NCI-H187 (cell line): ENCODE data around the gene CCL27.

Experiments used
- DNase-seq, 2 experiments: peaks; one replicate each; lab custom pipeline; 2025; lab: John Stamatoyannopoulos, UW

The CCL27 gene

DNA sequence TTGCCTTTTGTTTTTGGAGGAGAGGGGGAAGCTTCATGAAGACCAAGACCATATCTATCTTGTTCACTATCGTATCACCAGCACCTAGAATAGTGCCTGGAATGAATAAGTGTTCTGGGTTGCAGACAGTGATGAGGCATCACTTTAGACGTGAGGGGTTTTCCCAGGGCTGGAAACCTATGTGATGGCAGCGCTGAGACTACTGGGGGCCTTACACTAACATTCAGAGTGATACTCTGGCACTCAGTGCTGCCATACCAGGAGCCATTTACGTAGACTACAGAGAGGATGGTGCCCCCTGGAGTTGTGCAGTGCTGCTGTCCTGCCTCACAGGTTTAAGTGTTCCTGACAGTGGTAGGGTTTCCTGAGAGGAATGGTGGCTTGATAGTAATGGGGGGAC is 21.7 kb upstream of the CCL27 start:
- DNase-seq, result no peak

DNA sequence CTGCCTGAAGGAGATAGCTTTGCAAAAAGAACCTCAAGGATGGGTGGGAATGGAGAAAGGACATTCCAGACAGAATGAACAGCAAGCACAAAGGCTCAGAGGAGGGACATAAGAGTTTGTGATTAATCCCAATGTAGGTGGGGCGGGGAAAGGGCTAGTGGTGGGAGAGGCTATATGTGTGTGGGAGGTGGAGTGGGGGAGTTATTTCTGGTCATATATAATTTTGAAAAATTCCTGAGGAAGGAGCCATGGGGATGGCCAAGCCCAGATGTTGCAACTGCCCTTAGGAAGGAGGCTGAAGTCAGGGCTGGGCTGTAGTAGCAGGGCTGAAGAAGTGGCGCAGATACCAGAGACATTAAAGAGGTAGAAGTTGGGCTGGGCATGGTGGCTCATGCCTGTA is 13.4 kb upstream of the CCL27 start:
- no peak for DNase-seq

DNA sequence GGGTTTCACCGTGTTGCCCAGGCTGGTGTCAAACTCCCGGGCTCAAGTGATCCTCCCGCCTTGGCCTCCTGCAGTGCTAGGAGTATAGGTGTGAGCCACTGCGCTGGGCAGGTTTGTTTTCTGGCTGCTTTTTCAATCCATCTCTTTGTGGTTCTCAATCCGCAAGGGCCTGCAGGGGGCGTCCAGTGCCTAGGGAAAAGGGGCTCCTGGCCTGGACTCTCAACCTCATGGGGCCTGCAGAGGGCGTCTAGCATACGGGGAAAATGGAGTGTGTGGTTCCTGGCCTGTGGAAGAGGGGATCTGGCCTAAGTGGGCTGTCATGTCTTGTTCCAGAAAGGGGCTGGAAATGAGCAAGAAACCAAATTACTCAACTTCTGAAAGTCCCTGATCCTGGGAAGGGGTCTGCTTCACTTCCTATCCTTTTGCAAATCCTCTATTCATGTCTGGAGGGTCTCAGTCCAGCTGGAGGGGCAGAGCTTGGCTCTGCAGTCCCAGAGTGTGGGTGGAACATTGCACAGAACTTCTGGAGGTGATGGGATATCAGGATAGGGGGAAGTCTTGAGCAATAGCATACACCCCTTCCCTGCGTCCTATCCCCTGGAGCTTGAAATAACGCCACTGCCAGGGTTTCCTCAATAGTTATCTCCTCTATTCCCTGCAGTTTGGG is 12.7 kb upstream of the CCL27 start:
- DNase-seq, result peak in 1 of 2 experiments; percentile 27

- no peak for DNase-seq
Measured at GRCh38 chr9:34674440-34674839, 12.0 kb upstream of the CCL27 start.

- no peak for DNase-seq
Measured at GRCh38 chr9:34671307-34671706, 8.8 kb upstream of the CCL27 start.

GRCh38 chr9:34669809-34670562 is 7.5 kb upstream of the CCL27 start:
- no peak for DNase-seq

DNA sequence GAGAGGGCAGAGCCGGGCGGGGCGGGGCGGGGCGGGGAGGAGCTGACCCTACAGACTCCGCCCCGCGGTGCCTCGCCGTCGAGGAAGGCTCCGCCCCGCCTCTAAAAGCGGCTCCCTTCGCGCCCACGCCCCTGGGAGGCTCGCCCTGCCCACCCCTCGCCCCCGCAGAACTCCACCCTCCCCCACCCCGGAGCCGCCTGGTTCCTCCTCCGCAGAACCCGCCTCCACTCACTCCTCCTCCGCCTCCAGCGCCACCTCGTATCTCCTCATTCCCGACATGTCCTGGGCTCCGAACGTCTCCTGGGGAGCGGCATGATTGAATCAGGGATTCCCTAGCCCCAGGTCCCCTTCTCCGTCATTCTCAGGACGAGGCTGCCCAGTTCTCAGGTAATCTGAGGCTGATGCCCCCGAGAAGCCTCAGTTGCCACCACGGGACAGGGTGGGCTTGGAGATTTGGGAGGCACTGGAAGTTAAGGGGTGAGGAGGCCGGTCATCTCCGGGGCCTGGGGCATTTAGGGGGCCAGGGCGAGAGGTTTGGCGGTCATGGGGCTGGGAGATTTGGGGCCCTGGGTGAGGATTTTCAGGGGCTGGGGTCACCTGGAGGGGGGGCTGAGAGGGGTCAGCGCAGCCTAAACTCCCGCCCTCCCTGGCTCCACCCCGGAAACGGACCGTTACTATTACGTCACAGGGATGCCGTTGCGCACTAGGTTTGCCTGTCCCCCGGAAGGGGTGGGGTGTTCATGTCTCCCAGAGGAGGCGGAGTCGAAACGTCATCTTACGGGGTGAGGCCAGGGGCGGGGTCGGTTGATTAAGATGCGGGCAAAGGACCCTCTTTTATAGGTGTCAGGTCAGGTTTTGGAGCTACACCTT is 3.2 kb upstream of the CCL27 start:
- peak; percentile 55 to 84 for DNase-seq

DNA sequence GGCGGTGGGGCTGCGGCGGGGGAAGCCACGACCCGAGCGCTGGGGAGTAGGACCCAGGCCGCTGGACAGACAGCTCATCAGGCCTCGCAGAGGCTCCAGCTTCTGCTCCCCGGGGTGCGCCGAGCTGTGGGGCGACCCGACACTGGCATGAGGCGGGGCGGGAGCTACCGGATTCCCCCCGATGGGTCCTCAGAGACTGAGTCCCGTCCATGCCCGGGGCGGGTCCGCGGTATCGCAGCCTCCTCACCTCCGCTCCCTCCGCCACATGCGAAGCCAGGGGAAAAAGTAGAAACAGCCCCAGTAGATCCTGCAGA is 2.6 kb upstream of the CCL27 start:
- DNase-seq, result no peak

GRCh38 chr9:34664281-34665066 is 2.0 kb upstream of the CCL27 start:
- DNase-seq, result no peak

GRCh38 chr9:34663303-34663605 is 797 bp upstream of the CCL27 start:
- DNase-seq, result no peak

DNA sequence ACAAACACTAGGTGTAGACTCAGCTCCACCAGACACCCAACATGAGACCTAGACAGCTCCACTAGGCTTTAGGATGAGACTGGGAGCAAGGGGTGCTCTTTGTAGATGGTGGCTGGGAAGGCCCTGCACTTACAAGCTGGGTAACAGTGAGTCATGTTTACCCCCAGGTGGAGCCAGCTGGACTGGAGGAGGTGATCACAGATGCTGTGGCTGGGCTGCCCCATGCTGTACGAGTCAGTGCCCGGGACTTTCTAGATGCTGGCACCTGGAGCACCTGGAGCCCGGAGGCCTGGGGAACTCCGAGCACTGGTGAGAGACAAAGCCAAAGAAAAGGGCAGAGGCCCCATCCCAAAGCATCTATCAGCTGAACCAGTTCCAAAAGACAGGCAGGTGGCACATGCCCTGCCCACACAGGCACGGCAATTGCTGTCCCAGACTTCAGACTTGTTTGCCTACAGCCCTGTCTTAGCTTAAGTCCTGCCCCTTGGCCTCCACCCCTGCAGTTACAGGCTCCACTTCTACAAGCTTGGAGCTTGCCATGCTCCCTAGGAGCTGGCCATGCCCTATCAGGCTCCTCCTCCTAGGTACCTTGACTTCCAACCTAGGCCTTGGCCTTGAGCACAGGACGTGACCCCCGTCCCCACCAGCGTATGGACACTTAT is 2.7 kb downstream of the CCL27 start:
- no peak for DNase-seq

DNA sequence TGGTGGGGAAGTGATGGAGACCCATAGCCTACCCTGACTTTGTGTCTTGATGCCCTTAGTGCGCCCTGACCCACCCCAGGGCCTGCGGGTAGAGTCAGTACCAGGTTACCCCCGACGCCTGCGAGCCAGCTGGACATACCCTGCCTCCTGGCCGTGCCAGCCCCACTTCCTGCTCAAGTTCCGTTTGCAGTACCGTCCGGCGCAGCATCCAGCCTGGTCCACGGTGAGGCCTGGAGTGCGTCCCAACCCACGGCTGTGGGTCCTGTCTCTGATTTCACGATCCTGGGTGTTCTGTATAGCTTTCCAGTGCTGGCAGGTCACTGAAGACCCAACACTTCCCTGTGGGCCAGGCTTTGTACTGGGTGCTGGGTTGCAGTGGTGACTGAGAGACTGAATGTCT is 4.0 kb downstream of the CCL27 start:
- DNase-seq, result no peak

DNA sequence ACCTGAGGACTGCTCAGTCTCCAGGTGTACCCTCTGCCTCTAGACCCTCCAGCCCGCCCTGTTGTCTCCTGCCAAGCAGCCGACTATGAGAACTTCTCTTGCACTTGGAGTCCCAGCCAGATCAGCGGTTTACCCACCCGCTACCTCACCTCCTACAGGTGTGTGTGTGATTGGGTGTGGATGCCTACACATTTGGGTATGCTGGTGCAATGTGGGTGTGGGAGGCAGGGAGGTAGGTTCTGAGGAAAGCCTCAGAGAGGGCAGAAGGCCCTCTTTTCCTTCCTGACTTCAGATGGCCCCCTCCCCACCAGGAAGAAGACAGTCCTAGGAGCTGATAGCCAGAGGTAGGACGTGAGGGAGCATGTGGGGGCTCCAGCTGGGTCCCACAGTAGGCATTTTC is 5.5 kb downstream of the CCL27 start:
- DNase-seq, result no peak

GRCh38 chr9:34655394-34655793 is 7.1 kb downstream of the CCL27 start:
- DNase-seq, result no peak

- DNase-seq, result no peak
Measured at GRCh38 chr9:34654323-34655051, 8.0 kb downstream of the CCL27 start.

- no peak for DNase-seq
Measured at GRCh38 chr9:34653151-34654072, 9.0 kb downstream of the CCL27 start.

DNA sequence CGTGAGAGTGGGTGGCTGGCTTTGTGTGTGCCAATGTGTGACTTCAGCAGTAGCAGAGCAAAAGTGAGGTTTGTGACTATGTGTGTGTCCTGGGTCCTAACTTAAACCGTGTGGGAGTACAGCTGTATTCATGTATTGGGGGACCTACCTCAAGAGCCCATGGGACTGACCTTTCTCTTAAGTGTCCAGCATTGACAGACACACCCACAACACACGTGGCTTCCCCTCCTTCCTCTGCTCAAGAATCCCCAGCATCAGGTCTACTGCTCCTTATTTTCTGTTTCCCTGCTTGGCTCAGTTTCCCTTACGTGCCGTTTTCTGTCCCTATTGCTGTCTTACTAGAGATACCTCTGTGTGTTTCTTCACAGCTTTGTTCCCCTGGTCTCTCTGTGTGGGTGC is 9.9 kb downstream of the CCL27 start:
- DNase-seq, result no peak

GRCh38 chr9:34651876-34652601 is 10.4 kb downstream of the CCL27 start, which contains the start of gene IL11RA:
IL11RA (plus strand) TSS chr9:34652185; CDS start chr9:34655218, 3,033 bp downstream.
- DNase-seq, result no peak

GRCh38 chr9:34651321-34651720 is 11.1 kb downstream of the CCL27 start:
- DNase-seq, result no peak
